Measurements from ENCODE around the gene TMEM248.
"Not testable (repeated sequence)": the region's sequence is repeated elsewhere in the genome, so short reads cannot be mapped to it uniquely, and the experiment has no call there.

Gene TMEM248

GRCh38 chr7:66899552-66900280 is 21.3 kb upstream of the TMEM248 start:
- Histone ChIP-seq H3K27me3 (ENCODE audit: control insufficient read depth, insufficient read depth, low read length) (no peaks in the 10 kb centered on the region), H3K9ac (ENCODE audit: low read length) (no peak overlapping the region), H3K36me3 (ENCODE audit: control insufficient read depth, insufficient read depth, low read length) (no peaks in the 10 kb centered on the region), H3K9me3 (ENCODE audit: control insufficient read depth, low read length) (no peaks in the 10 kb centered on the region), H3K4me1 (ENCODE audit: control insufficient read depth, insufficient read depth, low read length) (no peaks in the 10 kb centered on the region), H3K4me3 (ENCODE audit: low read length) (no peak overlapping the region)

- Histone ChIP-seq H3K36me3 (ENCODE audit: control insufficient read depth, insufficient read depth, low read length) (no peaks in the 10 kb centered on the region), H3K4me1 (ENCODE audit: control insufficient read depth, insufficient read depth, low read length) (no peaks in the 10 kb centered on the region), H3K27me3 (ENCODE audit: control insufficient read depth, insufficient read depth, low read length) (no peaks in the 10 kb centered on the region), H3K9me3 (ENCODE audit: control insufficient read depth, low read length) (no peaks in the 10 kb centered on the region), H3K4me3 (ENCODE audit: low read length) (no peak overlapping the region), H3K9ac (ENCODE audit: low read length) (no peak overlapping the region)
Observed at GRCh38 chr7:66901941-66902843, 18.8 kb upstream of the TMEM248 start.

- H3K4me3 ChIP-seq (ENCODE audit: low read length), result no peak overlapping the region
- H3K27me3 ChIP-seq (ENCODE audit: control insufficient read depth, insufficient read depth, low read length), result no peaks in the 10 kb centered on the region
- no peaks in the 10 kb centered on the region for H3K9me3 ChIP-seq (ENCODE audit: control insufficient read depth, low read length)
- no peaks in the 10 kb centered on the region for H3K36me3 ChIP-seq (ENCODE audit: control insufficient read depth, insufficient read depth, low read length)
- H3K9ac ChIP-seq (ENCODE audit: low read length), result no peak overlapping the region
- no peaks in the 10 kb centered on the region for H3K4me1 ChIP-seq (ENCODE audit: control insufficient read depth, insufficient read depth, low read length)
Observed at GRCh38 chr7:66902844-66903180, 18.2 kb upstream of the TMEM248 start.

- no peak overlapping the region for H3K9ac ChIP-seq (ENCODE audit: low read length)
- H3K36me3 ChIP-seq (ENCODE audit: control insufficient read depth, insufficient read depth, low read length), result no peaks in the 10 kb centered on the region
- no peak overlapping the region for H3K4me3 ChIP-seq (ENCODE audit: low read length)
- H3K4me1 ChIP-seq (ENCODE audit: control insufficient read depth, insufficient read depth, low read length), result no peaks in the 10 kb centered on the region
- no peaks in the 10 kb centered on the region for H3K27me3 ChIP-seq (ENCODE audit: control insufficient read depth, insufficient read depth, low read length)
- H3K9me3 ChIP-seq (ENCODE audit: control insufficient read depth, low read length), result no peaks in the 10 kb centered on the region
Observed at GRCh38 chr7:66903360-66904062, 17.5 kb upstream of the TMEM248 start.

GRCh38 chr7:66904063-66904593 is 16.9 kb upstream of the TMEM248 start:
- no peak overlapping the region for H3K4me3 ChIP-seq (ENCODE audit: low read length)
- H3K9me3 ChIP-seq (ENCODE audit: control insufficient read depth, low read length), result no peaks in the 10 kb centered on the region
- H3K9ac ChIP-seq (ENCODE audit: low read length), result no peak overlapping the region
- H3K4me1 ChIP-seq (ENCODE audit: control insufficient read depth, insufficient read depth, low read length), result no peaks in the 10 kb centered on the region
- H3K27me3 ChIP-seq (ENCODE audit: control insufficient read depth, insufficient read depth, low read length), result no peaks in the 10 kb centered on the region
- H3K36me3 ChIP-seq (ENCODE audit: control insufficient read depth, insufficient read depth, low read length), result no peaks in the 10 kb centered on the region

- Histone ChIP-seq H3K9ac (ENCODE audit: low read length) (no peak overlapping the region), H3K4me1 (ENCODE audit: control insufficient read depth, insufficient read depth, low read length) (no peaks in the 10 kb centered on the region), H3K27me3 (ENCODE audit: control insufficient read depth, insufficient read depth, low read length) (no peaks in the 10 kb centered on the region), H3K36me3 (ENCODE audit: control insufficient read depth, insufficient read depth, low read length) (no peaks in the 10 kb centered on the region), H3K9me3 (ENCODE audit: control insufficient read depth, low read length) (no peaks in the 10 kb centered on the region), H3K4me3 (ENCODE audit: low read length) (no peak overlapping the region)
Observed at GRCh38 chr7:66905278-66905677, 15.7 kb upstream of the TMEM248 start.

- no peak overlapping the region for H3K9ac ChIP-seq (ENCODE audit: low read length)
- no peaks in the 10 kb centered on the region for H3K4me1 ChIP-seq (ENCODE audit: control insufficient read depth, insufficient read depth, low read length)
- H3K4me3 ChIP-seq (ENCODE audit: low read length), result no peak overlapping the region
- no peaks in the 10 kb centered on the region for H3K9me3 ChIP-seq (ENCODE audit: control insufficient read depth, low read length)
- no peaks in the 10 kb centered on the region for H3K27me3 ChIP-seq (ENCODE audit: control insufficient read depth, insufficient read depth, low read length)
- no peaks in the 10 kb centered on the region for H3K36me3 ChIP-seq (ENCODE audit: control insufficient read depth, insufficient read depth, low read length)
Observed at GRCh38 chr7:66905689-66906088, 15.3 kb upstream of the TMEM248 start.

GRCh38 chr7:66907731-66908130 is 13.3 kb upstream of the TMEM248 start:
- H3K27me3 ChIP-seq (ENCODE audit: control insufficient read depth, insufficient read depth, low read length), result no peaks in the 10 kb centered on the region
- H3K9ac ChIP-seq (ENCODE audit: low read length), result no peak overlapping the region
- H3K4me3 ChIP-seq (ENCODE audit: low read length), result no peak overlapping the region
- H3K9me3 ChIP-seq (ENCODE audit: control insufficient read depth, low read length), result no peaks in the 10 kb centered on the region
- H3K4me1 ChIP-seq (ENCODE audit: control insufficient read depth, insufficient read depth, low read length), result no peaks in the 10 kb centered on the region
- no peaks in the 10 kb centered on the region for H3K36me3 ChIP-seq (ENCODE audit: control insufficient read depth, insufficient read depth, low read length)

- not testable (repeated sequence) for H3K4me3 ChIP-seq (ENCODE audit: low read length); H3K36me3 ChIP-seq (ENCODE audit: control insufficient read depth, insufficient read depth, low read length); H3K4me1 ChIP-seq (ENCODE audit: control insufficient read depth, insufficient read depth, low read length); H3K9me3 ChIP-seq (ENCODE audit: control insufficient read depth, low read length); H3K27me3 ChIP-seq (ENCODE audit: control insufficient read depth, insufficient read depth, low read length); H3K9ac ChIP-seq (ENCODE audit: low read length)
Observed at GRCh38 chr7:66908598-66908997, 12.4 kb upstream of the TMEM248 start.

GRCh38 chr7:66910789-66911188 is 10.2 kb upstream of the TMEM248 start:
- Histone ChIP-seq H3K4me1 (ENCODE audit: control insufficient read depth, insufficient read depth, low read length) (no peaks in the 10 kb centered on the region), H3K9me3 (ENCODE audit: control insufficient read depth, low read length) (no peaks in the 10 kb centered on the region), H3K36me3 (ENCODE audit: control insufficient read depth, insufficient read depth, low read length) (no peaks in the 10 kb centered on the region), H3K9ac (ENCODE audit: low read length) (no peak overlapping the region), H3K27me3 (ENCODE audit: control insufficient read depth, insufficient read depth, low read length) (no peaks in the 10 kb centered on the region), H3K4me3 (ENCODE audit: low read length) (no peak overlapping the region)

GRCh38 chr7:66911191-66911590 is 9.8 kb upstream of the TMEM248 start:
- not testable (repeated sequence) for H3K4me1 ChIP-seq (ENCODE audit: control insufficient read depth, insufficient read depth, low read length); H3K9ac ChIP-seq (ENCODE audit: low read length); H3K27me3 ChIP-seq (ENCODE audit: control insufficient read depth, insufficient read depth, low read length); H3K4me3 ChIP-seq (ENCODE audit: low read length); H3K36me3 ChIP-seq (ENCODE audit: control insufficient read depth, insufficient read depth, low read length); H3K9me3 ChIP-seq (ENCODE audit: control insufficient read depth, low read length)

GRCh38 chr7:66912195-66912594 is 8.8 kb upstream of the TMEM248 start:
- Histone ChIP-seq H3K36me3 (ENCODE audit: control insufficient read depth, insufficient read depth, low read length) (no peaks in the 10 kb centered on the region), H3K4me3 (ENCODE audit: low read length) (no peak overlapping the region), H3K27me3 (ENCODE audit: control insufficient read depth, insufficient read depth, low read length) (no peaks in the 10 kb centered on the region), H3K9ac (ENCODE audit: low read length) (no peak overlapping the region), H3K4me1 (ENCODE audit: control insufficient read depth, insufficient read depth, low read length) (no peaks in the 10 kb centered on the region), H3K9me3 (ENCODE audit: control insufficient read depth, low read length) (no peaks in the 10 kb centered on the region)

Measured in mucosa of stomach (tissue), 1 donor.